Lung (tissue), 12 donors: ENCODE results near the gene ITK. TPM values are rescaled to one million over a fixed set of nuclear protein-coding genes. Genes with fewer than 3 reads are reported as not detected.

ENCODE experiments used
- ATAC-seq: fragments of 200-7000 bp; cut with Tn5 transposase; one replicate; pipeline ENCODE4 v1.9.1; 2020; ENCODE audit warnings: moderate number of reproducible peaks; ENCODE audit not compliant: insufficient read depth, low FRiP score
- DNase-seq, 3 donors: peaks; one replicate each; pipeline ENCODE4 v3.0.0-alpha.2; 2013 to 2017
- H3K27ac ChIP-seq, 2 donors: one replicate each; pipeline ENCODE4 v1.5.1; 2013; ENCODE audit warnings: mild to moderate bottlenecking in 2 of 2, moderate library complexity in 2 of 2, control low read depth in 1 of 2, inconsistent platforms in 1 of 2, low read depth in 1 of 2, low read length in 1 of 2
- H3K27me3 ChIP-seq, 3 donors: one replicate each; pipeline ENCODE4 v1.5.1; 2013; ENCODE audit warnings: low read length in 2 of 3; ENCODE audit not compliant: control insufficient read depth in 3 of 3, insufficient read depth in 3 of 3
- H3K36me3 ChIP-seq, 4 donors: one replicate each; pipeline ENCODE4 v1.5.1; 2013; ENCODE audit warnings: low read length in 4 of 4, mild to moderate bottlenecking in 1 of 4, moderate library complexity in 1 of 4; ENCODE audit not compliant: control insufficient read depth in 4 of 4, insufficient read depth in 4 of 4
- H3K4me1 ChIP-seq, 5 donors: one replicate each; pipeline ENCODE4 v1.5.1; 2013; ENCODE audit warnings: low read length in 5 of 5, mild to moderate bottlenecking in 2 of 5, moderate library complexity in 1 of 5; ENCODE audit not compliant: control insufficient read depth in 5 of 5, insufficient read depth in 5 of 5
- H3K4me3 ChIP-seq: one replicate; pipeline ENCODE4 v1.5.1; 2013; ENCODE audit warnings: mild to moderate bottlenecking, control low read depth, moderate library complexity
- H3K9ac ChIP-seq, 2 donors: one replicate each; pipeline ENCODE4 v1.5.1; 2013; ENCODE audit warnings: low read length in 2 of 2, control low read depth in 1 of 2; ENCODE audit not compliant: insufficient read depth in 1 of 2
- H3K9me3 ChIP-seq, 4 donors: one replicate each; pipeline ENCODE4 v1.5.1; 2013; ENCODE audit warnings: low read length in 3 of 4, mild to moderate bottlenecking in 1 of 4, moderate library complexity in 1 of 4; ENCODE audit not compliant: control insufficient read depth in 4 of 4, insufficient read depth in 3 of 4
- WGBS, 2 donors: extraction: QIAGEN DNeasy Blood & Tissue Kit; methylation state at CpG; one replicate each; pipeline ENCODE4 v1.1.7; 2013; 5-methylcytosine and 5-hydroxymethylcytosine counted together
- polyA plus RNA-seq, 2 donors: library from polyadenylated mRNA; stranded (reverse); fragments of 200-250 nt; gene quantifications; one replicate each; pipeline ENCODE4 v1.2.1, GENCODE V29; 2013
- total RNA-seq, 2 donors: library from RNA; depleted of rRNA in 1 of 2; stranded (reverse); fragments of >200 nt in 1 of 2; gene quantifications; one replicate each; pipeline ENCODE4 v1.2.1, GENCODE V29; 2014 to 2021
- TF ChIP-seq, protein P1 (sequence below): IDR thresholded peaks from 2 replicates; pipeline ENCODE4 v1.5.1; 2012; ENCODE audit warnings: mild to moderate bottlenecking; ENCODE audit errors: control extremely low read depth, extremely low read depth
- donor health status: control.
- donor health status: control.
- donor health status: Bipolar disorder and iron deficiency.
- donor health status: healthy.
- donor health status: DM: yes; HTN: yes; CAD: no.

ITK gene
- total and polyA plus RNA-seq, 4 donors: 0.91 to 3.4 (median 2.8) TPM

DNA sequence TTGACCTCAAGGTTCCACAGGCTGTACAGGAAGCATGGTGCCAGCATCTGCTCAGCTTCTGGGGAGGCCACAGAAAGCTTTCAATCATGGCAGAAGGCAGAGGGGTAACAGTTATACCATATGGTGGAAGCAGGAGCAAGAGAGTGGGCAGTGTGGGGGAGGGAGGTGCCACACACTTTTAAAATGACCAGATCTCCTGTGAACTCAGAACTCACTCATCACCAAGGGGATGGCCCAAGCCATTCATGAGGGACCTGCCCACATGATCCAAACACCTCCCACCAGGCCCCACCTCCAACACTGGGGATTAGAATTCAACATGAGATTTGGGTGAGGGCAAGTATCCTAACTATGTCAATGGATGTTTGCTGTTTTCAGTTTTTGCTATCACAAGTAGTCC, 101.5 kb downstream of the ITK start:
- TF ChIP-seq, protein P1, sequence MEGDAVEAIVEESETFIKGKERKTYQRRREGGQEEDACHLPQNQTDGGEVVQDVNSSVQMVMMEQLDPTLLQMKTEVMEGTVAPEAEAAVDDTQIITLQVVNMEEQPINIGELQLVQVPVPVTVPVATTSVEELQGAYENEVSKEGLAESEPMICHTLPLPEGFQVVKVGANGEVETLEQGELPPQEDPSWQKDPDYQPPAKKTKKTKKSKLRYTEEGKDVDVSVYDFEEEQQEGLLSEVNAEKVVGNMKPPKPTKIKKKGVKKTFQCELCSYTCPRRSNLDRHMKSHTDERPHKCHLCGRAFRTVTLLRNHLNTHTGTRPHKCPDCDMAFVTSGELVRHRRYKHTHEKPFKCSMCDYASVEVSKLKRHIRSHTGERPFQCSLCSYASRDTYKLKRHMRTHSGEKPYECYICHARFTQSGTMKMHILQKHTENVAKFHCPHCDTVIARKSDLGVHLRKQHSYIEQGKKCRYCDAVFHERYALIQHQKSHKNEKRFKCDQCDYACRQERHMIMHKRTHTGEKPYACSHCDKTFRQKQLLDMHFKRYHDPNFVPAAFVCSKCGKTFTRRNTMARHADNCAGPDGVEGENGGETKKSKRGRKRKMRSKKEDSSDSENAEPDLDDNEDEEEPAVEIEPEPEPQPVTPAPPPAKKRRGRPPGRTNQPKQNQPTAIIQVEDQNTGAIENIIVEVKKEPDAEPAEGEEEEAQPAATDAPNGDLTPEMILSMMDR: no peak
- no peak for DNase-seq
- Histone ChIP-seq H3K4me1 (peaks cover 0 to 12% (median 0%) of the 10 kb centered on the region in 5 donors), H3K4me3 (no peak overlapping the region), H3K27ac (no peak overlapping the region), H3K27me3 (no peaks in the 10 kb centered on the region), H3K9ac (no peak overlapping the region), H3K36me3 (peaks cover 0 to 4% (median 0%) of the 10 kb centered on the region in 4 donors), H3K9me3 (no peaks in the 10 kb centered on the region)
- no peak for ATAC-seq

DNA sequence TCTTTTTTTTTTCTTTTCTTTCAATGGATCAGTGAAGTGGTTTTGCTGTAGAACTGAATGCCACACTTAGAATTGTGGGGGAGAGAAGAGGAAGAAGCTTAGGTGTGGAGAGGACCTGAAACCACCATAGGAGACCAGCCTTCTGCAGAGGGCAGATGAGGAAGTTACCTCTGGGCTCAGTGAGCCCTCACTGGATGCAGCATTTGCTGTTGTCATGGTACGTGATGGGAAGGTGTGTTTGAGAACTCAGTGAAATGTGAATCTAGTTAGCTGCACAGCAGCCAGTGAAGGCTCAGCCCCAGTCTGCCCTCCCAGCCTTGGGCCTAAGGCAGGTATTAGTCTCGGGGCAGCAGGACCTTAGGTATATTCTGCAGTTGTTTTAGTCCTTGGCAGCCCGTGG, 102.8 kb downstream of the ITK start:
- Histone ChIP-seq H3K4me1 (peaks cover 0 to 12% (median 0%) of the 10 kb centered on the region in 5 donors), H3K36me3 (peaks cover 0 to 4% (median 0%) of the 10 kb centered on the region in 4 donors), H3K4me3 (no peak overlapping the region), H3K27me3 (no peaks in the 10 kb centered on the region), H3K27ac (peak overlapping the region in 1 of 2 donors; percentile 61), H3K9ac (no peak overlapping the region), H3K9me3 (no peaks in the 10 kb centered on the region)
- ATAC-seq (no peak), DNase-seq (no peak)
- WGBS, 2 donors: 68 to 78% methylated on average over 3 of the region's 3 CpGs
- TF ChIP-seq, protein P1: no peak

DNA sequence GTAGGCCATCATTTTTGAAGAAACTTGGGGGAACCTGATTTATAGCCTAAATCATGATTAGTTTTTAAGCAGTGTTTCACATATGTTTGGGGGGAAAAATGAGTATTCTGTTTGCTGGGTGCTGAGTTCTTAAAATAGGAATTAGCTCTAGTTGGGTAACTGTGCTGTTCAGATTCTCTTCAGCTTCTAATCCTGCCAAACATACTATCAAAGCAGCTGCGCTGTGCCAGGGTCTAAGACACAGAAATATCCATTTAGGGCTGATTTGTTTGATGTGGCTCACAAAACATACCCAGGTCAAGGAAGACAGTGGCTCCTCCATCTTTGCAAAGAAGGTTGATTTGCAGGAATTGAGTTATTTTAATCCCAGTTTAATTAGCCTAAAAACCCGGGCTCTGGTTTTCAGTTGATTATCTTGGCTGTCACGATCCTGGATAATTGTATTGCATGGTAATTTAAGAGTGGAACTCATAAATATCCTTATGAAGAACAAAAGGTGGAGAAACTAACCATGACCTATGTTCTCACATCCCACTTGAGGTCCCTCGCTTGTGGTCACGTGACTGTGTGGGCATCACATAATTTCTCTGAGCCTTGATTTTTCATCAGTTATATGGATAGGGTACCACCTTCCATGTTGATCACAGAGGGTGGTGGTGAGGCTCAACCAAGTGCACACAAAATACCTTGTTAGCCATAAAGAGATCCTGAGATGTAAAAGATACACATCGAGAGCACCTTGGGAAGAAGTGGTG, 104.0 kb downstream of the ITK start:
- H3K27ac ChIP-seq: peak overlapping the region in 1 of 2 donors; percentile 51
- no peaks in the 10 kb centered on the region for H3K9me3 ChIP-seq
- WGBS, 2 donors: 95 to 97% methylated on average over 6 of the region's 6 CpGs

More for the DNA sequence above, 104.0 kb downstream of the ITK start:
- TF ChIP-seq, protein P1: no peak
- Histone ChIP-seq H3K9ac (no peak overlapping the region), H3K4me3 (no peak overlapping the region), H3K4me1 (peaks cover 0 to 7% (median 0%) of the 10 kb centered on the region in 5 donors), H3K36me3 (peaks cover 0 to 4% (median 0%) of the 10 kb centered on the region in 4 donors), H3K27me3 (no peaks in the 10 kb centered on the region)
- DNase-seq: no peak
- no peak for ATAC-seq
